GM19452 (cell line): Measurements from ENCODE around the gene TNS3.

Source experiments
- ATAC-seq: cut with Tn5 transposase; IDR thresholded peaks from one replicate; pipeline ENCODE4 v1.9.1; 2021; ENCODE audit not compliant: unreplicated experiment

Gene TNS3

DNA sequence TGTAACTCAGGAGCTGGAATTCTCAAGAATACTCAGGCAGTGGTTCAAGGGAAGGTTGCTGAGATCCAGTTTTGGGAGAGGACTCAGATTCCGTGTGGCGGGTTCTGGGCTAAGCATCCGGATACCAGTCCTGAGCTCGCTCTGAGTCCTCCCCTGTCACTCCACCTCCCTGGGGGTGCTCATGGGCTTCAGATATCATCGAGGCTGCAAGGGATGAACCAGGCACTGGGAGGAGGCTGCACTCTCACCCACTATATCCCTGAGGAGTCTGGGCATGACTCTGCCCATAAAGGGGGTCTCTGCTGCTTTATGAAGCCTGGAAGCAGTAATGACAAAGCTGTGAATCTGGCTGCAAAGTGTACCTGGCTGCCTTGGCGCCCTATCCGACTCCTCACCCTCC is 188.5 kb downstream of the TNS3 start:
- no peak for ATAC-seq

DNA sequence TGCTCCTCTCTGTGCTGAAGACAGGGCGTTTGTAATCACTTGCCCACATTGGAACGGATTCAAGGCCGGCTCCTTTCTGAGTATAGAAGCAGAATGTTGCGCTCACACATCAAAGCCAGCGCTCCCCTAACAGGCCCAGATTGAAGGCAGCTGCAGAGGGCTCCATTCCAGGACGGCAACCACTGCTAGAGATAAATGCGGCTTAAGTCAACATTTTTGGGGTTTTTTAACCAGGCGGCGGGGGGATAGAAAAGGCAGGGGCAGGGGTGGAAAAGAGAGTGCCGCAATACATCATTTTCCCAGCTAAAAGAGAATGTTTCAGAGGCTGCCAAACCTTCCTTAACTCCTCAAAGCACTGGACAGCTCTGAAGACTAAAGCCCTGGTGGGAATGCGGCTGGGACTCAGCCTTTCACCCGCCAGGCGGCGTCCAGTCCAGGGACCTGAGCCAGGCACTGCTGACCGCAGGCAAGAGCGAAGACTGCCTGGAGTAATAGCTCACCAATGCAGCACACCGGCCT is 189.6 kb downstream of the TNS3 start:
- ATAC-seq: no peak

DNA sequence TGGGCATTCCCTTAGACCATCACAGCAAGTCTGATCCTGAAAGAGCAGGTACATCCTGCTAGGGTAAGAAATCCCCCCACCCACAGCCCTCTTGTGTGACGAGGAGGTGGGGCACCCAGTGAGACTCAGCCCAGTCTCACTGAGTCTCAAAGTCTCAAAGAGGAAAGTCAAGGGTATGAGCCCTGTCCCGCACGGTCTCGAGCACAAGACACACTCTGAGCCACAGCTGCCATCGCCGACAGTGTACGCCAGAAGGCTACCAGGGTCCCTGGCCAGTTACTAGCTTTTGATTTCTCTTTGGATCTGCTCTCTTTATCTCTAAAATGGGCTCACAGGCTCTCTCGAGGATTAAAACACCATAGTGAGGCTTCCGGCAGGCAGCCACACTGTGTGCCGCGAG is 190.2 kb downstream of the TNS3 start:
- ATAC-seq: no peak

DNA sequence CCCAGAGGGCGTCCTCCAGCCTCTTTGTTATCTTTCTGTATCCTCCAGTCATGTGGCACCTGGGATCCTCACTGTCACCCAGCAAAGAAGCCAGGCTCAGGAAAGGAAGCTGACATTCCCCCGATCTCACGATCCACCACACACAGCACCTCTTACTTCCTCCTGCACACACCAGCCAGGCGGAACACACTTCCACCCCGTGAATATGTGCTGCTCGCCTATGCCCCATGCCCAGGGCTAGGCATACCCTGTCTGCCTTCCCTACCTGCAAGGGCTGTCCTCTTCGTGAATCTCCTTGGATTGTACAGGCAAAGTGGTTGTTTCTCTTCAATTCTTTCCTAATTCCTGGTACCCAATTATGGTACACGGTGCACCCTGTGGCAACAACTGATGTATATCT is 191.0 kb downstream of the TNS3 start:
- ATAC-seq: no peak

DNA sequence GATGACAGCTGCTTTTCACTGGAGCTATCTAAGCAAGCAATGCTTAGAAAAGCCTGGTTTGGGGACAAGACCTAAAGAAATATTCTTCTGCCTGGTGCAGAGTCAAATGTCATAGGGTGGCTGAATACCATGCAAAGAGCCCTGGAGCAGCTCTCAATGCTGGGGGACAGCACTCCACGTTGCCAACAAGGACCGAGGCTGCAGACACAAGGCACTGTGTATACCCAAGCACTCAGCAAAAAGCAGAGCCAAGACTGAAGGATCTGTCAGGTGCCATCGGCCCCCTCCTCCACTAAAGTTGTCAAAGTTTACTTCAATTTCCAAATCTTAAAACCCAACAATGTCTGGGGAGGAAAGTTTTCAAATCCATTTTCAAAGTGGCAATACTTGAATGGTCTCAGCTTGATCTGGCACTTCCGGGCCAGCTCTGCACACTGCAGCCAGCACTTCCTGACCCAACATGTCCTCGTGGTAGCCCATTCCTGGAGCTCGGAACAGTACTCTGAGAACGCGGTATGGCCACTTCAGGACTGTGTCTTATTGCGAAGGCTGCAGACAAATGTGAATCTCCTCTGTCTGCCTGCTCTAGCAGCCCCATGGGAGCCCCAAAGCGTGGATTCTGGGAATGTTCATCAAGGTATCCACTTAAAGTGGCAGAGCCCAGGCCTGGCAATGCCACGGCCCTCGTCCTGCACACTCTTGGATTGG is 191.8 kb downstream of the TNS3 start:
- ATAC-seq: no peak

DNA sequence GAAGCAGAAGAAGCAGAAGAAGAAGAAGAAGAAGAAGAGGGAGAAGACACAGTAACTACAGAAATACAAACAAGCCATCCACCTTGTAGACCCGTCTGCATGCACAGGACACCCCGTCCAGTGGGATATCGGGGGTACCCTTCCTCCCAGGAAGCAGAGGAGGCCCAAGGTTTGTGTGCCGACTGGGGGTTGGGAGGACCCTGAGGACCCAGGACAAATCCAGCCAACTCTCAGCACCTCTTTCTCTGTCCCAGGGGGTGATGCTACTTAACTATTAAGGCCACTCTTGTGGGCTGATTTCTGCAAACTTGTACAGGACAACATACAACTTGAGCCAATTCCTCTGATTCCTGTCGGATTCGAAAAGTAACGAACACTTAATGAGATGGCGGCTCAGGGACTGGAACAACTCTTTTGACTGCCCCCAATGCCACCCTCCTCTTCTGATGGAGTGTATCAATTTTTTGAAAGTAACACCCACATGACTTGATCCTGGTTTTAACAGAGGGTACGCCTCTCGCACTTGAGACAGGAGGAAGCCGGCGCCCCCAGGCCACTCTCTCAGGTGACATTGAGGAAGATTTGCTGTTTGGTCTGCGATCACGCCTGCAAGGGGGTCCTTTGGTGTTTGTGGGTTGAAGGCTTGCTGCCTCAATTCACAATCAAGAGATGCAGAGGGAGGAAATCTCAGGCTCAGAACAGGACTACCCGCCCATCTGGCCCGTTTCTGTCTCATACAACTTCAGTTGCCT is 192.6 kb downstream of the TNS3 start:
- no peak for ATAC-seq

DNA sequence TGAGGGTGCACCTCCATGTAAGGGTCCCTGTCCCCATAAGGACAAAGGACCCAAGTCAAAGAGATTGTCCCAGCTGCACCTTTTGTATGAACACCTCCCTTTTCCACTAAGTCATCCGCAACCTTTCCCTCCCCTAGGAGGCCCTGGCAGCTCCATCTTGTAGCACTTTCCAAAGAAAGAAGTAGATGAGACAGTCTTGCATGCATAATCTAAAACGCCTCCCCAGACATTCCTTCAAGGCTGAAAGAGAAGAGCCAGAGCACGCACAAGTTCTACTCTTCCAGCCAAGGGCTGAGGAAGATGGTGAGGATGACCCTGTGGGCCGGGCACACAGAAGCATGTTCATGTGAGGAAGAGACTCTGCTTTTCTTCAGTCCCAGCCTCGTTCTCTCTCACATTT is 194.4 kb downstream of the TNS3 start:
- no peak for ATAC-seq

DNA sequence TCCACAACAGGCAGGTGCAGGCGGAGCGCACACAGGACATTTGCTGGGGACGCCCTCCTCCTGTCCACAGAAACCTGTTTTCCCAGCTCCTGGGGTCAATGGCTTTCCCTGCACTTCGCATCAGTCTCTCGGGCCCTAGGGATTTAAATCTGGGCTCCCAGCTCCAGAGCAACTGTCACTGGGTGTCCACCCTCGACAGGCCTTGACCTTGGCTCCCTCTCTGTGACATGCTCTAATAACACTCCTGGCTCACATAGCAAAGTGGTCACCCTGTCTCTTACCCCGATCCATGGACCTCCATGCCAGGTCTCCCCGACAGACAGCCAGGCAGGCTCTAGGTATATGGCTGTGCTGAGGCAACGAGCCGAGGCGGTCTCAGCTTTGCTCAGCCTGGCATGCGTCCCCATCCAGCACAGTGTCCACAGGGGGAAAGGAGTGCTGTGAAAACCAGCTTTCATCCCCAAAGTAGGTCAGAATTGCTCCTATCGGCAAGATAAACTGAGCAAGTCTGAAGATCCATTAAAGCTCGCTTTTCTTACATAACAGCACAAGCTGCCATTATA is 195.6 kb downstream of the TNS3 start:
- ATAC-seq: no peak

DNA sequence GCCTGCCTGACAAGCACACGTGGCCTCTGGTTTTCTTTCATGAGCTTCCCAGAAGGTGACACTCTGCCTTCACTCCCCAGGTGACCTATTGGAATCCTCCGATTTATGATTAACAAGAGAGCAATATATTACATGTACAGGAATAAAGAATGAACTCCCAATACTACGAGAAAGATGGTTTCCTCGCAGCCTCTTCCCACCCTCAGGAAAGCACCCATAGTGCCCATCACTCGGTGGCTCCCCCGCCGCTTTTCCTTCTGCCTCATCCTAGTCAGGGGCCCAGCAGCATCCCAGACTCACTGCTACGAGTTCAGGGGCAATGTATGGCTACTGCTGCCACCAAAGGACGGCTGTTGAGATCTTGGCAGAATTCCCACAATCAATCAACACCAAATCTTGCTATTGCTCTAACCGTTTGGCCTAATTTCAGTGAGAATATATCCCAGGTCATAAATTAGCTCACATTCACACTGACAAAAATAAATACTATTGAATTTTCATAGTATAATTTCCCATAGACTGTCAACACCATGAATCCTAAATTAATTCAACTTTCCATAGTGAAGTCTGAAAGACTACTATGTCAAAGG is 196.3 kb downstream of the TNS3 start:
- ATAC-seq: no peak

DNA sequence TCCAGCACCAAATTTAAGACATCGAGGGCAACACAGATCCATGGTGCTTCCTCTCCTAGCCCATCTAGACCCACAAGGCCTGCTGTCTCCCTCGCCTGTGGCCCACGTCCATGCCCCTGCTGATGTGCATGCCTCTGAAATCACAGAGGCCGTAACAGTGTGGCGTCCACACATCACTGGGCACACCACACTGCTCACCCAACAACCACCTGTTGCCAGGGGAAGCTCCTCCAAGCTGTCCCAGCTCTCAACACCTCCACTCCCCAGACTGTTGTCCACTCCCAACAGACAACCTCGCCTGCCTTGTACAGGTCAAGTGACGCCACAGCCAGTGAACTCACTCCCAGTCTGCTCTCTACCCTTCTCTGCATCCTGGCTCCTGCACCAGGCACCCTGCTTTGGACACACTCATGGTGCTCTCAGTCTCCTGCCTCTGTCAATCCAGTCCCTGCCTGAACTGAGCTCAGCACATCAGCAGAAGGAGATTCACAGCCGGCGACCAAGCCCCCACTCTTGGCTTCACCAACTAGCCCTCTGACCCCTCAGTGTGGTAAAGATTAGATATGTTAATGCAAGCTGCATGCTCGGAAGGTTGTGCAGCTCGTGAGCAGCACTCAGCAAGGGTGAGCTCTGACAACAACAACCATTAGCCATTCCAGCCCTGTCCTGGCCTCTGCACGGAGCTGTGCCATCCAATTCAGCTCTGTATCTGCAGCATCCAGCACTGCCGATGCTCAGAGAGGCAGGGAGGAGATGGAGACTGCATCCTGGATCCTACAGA is 197.0 kb downstream of the TNS3 start:
- no peak for ATAC-seq

DNA sequence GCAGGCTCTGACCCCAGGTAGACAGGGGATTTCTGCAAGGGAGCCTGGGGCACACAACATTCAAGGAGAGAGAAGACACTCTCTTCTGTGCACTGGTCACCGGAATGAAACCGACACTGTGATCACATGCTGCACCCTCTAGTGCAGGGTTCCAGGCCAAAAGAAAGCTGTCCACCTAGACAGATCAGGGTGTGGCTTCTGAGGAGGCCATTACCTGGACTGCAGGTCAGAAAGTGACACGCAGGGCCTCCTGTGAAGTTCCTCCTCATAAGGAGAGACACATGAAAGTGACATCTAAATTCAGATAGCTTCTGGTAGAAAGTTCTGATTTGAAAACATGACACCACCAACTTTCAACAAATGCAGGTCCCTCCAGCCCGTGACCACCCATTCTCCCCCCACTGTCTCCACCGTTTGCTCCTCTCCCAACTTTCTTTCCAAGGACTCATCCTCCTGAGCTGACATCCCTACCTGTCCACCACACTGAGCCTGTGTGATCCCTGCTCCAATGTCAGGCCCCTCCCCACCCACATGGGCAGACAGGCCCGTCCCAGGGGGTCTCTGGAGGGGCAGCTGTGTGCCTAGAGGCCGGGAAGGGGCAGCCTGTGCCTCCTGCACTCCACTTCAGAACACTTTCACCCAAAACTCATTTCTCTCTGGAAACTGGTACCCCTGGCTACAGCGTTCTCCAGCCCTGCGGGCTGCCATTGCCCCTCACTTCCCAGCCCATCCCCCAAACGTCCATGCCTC is 198.0 kb downstream of the TNS3 start:
- no peak for ATAC-seq

DNA sequence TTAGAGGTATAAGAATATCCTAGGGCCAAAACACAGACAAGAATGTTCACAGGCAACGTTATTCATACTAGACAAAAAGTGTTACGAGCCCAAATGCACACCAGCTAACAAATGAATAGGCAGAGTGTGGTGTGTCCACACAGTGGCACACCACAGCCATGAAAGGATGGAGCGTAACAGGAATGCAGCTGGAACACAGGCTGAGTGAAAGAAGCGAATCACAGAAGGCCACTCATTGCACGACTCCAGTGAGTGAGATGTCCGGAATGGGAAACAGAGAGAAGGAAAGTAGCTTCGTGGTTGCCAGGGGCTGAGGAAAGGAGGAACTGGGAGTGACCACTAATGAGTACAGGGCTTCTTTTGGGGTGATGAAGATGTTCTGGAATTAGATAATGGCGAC is 198.8 kb downstream of the TNS3 start:
- no peak for ATAC-seq

DNA sequence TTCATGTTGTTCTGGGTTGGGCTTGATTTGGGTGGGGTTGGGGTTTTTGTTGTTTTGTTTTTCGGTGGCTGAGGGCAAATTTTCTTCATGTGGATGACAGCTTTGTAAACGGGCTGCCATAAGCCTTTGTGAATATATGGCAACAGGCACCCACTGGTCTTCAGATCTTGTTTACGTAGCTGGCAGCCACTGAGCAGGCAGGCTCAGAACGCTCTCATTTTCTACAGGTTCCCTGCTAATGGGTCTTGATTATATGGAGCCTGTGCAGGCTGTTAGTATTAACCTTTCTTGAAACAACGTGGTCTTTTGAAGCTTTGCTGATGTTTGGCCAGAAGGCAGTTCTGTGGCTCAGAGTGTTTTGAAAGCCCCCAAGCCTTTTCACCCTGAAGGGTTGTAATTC is 199.7 kb downstream of the TNS3 start:
- no peak for ATAC-seq

DNA sequence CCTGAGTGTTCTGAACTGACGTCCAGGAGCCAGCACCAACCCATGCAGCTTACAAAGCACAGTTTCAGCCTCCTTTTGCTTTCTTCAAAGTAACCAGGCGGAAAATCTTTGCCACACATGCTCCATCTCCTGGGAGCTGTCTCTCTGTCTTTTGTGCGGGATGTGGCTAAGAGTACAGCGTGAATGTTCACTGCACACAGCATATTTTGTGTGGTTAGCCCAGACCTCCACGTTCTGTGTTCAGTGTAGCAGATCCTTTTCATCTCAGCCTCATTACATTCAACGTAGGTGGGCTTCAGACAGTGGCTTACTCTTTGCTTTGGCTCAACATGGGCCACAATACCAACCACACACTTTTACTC is 200.8 kb downstream of the TNS3 start:
- no peak for ATAC-seq

DNA sequence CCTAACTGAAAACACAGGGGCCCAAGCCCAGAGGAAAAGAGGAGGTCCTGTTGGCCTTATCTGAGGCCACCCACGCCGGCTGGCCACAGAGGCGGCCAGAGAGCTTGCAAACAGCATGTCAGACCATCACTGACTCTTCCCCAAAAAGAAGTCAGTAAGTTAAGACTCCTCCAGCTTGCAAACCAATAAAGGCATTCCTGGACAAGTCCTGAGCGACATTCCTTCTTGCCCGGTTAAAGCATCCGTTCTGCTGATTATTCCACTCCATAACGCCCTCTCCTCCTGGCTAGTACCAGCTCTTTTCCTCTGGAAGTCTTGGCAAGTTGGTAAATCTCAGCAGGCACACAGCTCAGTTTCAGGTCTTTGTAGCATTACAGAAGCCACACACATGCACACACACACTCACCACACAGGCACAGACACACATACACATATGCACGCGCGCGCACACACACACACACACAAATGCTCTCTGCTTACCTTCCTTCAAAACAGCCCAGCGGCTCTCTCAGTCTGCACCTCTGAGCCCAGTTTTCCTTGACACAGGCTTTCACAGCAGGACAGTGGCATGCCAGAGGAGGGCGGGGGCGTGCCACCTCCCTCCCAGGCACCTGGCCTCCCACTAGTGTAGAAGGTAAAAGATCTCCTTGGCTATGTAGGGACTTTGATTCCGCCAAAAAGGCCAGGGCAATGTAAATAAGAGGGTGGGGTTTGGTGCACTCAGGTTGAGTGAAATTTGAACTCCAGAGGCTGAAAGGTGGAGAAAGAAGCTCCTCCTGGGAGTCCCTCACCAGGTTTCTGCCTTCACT is 201.4 kb downstream of the TNS3 start:
- ATAC-seq: no peak

DNA sequence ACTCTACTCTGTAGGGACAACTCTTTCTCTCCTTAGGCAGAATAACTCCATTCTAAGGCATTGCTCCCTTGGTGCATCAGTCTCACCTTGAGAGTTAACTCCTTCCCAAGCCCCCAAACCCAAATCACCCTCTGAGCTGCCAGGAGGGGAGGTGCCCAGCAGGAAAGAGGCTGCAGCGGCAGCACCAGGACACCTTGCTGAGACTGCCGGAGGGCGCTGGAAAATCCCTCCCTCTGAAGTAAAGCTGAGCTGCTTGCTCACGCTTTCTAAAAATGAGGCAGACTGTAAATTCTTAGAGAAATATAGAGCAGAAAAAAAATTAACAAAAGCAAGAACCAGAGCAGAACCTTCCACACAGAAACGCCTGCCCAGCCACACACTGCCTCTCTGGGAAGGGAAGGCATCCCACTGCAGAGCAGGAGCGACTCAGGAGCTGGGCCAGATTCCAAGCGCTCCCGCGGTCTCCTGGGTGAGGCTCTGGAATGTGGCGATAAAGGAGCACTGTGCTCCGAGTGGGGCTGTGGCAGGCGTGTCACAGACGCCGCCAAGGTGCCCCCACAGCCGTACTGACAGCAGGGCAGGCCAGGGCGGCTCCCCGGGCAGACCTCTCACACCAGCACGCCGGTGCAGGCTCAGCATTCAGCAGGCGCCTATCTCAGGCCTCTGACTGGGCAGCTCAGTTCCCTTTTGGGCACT is 202.1 kb downstream of the TNS3 start:
- no peak for ATAC-seq

DNA sequence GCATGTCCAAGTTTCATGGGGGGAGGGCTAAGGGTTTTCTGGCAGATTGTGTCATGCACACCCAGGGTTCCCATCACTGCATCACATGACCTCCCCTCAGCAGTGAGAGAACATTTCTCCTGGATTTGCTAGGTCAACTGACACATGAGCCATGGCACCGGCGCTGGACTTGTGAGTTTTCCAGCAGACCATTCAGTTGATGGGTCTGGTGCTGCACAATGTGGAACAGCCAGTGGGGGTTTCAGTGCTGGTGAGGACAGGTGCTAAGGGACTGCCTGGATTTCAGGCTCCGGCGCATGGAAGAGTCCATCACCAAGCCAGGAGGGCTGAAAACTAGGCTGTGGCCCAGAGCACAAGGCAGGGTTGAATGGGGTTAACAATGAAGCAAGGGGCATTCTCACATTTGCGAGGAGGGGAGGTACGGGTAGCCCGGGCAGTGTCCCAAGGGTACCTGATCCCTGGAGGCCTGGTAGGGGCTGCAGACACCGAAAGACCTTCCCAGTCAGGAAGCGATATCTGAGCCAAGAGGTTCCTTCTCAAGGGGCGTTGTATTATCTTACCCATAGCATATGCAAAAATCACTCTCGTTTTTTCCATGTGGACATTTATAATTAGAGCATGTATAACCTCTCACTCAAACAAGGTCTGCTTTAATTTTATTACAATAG is 203.0 kb downstream of the TNS3 start:
- ATAC-seq: no peak

DNA sequence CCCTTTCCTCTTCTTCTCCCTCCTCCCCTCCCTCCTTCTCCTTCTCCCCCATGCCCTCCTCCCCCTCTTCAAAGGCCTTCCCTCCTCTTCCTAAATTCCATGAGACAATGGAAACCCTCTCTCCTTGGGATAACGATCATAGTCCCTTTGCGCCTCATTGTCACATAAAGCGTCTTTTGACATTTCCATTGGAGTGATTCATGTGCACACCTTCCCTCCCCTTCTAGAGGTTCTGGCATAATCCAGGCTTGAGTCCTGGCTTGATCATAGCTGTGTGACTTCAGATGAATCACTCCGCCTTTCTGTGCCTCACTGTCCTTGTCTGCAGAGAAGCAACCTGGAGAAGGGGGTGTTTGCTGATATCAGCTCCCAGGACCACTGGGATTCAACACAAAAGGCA is 204.2 kb downstream of the TNS3 start:
- no peak for ATAC-seq
